Sigmoid colon (tissue), 4 donors: ENCODE data around the gene NUP98.

Experiments
- CTCF ChIP-seq, 4 experiments: fragments of 450-650 bp in 3 of 4; fragments of 200-600 bp in 1 of 4; IDR thresholded peaks; one replicate each; pipeline ENCODE4 v1.5.1; 2016 to 2019; ENCODE audit warnings: antibody characterized with exemption in 4 of 4, mild to moderate bottlenecking in 3 of 4, moderate library complexity in 2 of 4
- EP300 ChIP-seq, 4 donors: sonication (generic); formaldehyde crosslinking; IDR thresholded peaks; one replicate each; pipeline ENCODE4 v1.6.1; 2017; ENCODE audit warnings: antibody characterized with exemption in 4 of 4
- POLR2A ChIP-seq, 2 donors: fragments of 450-650 bp; IDR thresholded peaks; one replicate each; pipeline ENCODE4 v1.6.1; 2016; ENCODE audit warnings: antibody characterized with exemption in 2 of 2, mild to moderate bottlenecking in 2 of 2, moderate library complexity in 2 of 2
- POLR2AphosphoS5 ChIP-seq, 4 donors: sonication (generic); formaldehyde crosslinking; IDR thresholded peaks; one replicate each; pipeline ENCODE4 v1.6.1; 2017; ENCODE audit warnings: antibody characterized with exemption in 4 of 4

DNA sequence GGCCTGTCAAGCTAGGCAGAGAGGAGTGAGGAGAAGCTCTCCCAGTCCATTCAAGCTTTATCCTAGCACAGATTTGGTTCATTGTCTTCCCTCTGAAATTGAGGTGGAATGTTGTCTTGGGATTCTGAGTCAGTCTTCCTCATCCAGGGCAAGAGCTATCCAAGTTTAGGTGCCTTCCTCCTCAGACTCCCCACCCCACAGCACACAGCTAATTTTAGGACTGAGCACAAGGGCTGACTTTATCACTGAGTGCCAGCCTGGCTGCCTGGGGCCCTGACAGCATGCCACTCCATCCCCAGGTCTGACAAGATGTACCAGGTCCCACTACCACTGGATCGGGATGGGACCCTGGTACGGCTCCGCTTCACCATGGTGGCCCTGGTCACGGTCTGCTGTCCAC lies 13.6 kb upstream of the NUP98 start:
- TF ChIP-seq EP300 (IDR thresholded peaks at IDR 0.05) (no peak), CTCF (IDR thresholded peaks at IDR 0.05) (no peak), POLR2A (IDR thresholded peaks at IDR 0.05) (no peak), POLR2AphosphoS5 (IDR thresholded peaks at IDR 0.05) (no peak)
